Ovary (tissue), 9 donors: ENCODE results near the gene TOMM34. TPM values are rescaled to one million over a fixed set of nuclear protein-coding genes. Genes with fewer than 3 reads are reported as not detected.

ENCODE experiments used
- DNase-seq, 5 donors: peaks; one replicate each; pipeline ENCODE4 v3.0.0-alpha.2; 2019 to 2020
- H3K27ac ChIP-seq, 2 donors: fragments of 200-600 bp; one replicate each; pipeline versions ENCODE4 v1.5.1 to v1.8.0; 2019 to 2022
- H3K27me3 ChIP-seq: fragments of 200-600 bp; one replicate; pipeline ENCODE4 v1.8.0; 2022
- H3K36me3 ChIP-seq: fragments of 200-600 bp; sonication (generic); one replicate; pipeline ENCODE4 v1.5.1; 2019
- H3K4me1 ChIP-seq: one replicate; pipeline ENCODE4 v1.8.1; 2013; ENCODE audit warnings: mild to moderate bottlenecking, moderate library complexity; ENCODE audit not compliant: insufficient read depth
- H3K4me3 ChIP-seq: fragments of 200-600 bp; sonication (generic); one replicate; pipeline ENCODE4 v1.5.1; 2017
- H3K9me3 ChIP-seq, 2 donors: fragments of 200-600 bp in 1 of 2; sonication (generic) in 1 of 2; one replicate each; pipeline versions ENCODE4 v1.5.1 to v1.8.1; 2013 to 2019; ENCODE audit warnings: mild to moderate bottlenecking in 1 of 2, moderate library complexity in 1 of 2
- EP300 ChIP-seq: sonication (generic); formaldehyde crosslinking; IDR thresholded peaks from one replicate; pipeline ENCODE4 v1.6.1; 2017; ENCODE audit warnings: antibody characterized with exemption
- POLR2A ChIP-seq: fragments of 450-650 bp; IDR thresholded peaks from one replicate; pipeline ENCODE4 v1.6.1; 2017; ENCODE audit warnings: antibody characterized with exemption, mild to moderate bottlenecking, moderate library complexity
- WGBS, 3 donors: extraction: QIAGEN DNeasy Blood & Tissue Kit in 1 of 3; methylation state at CpG; one replicate each; pipeline versions ENCODE4 v1.1.5 to v1.1.7; 2013 to 2017; 5-methylcytosine and 5-hydroxymethylcytosine counted together
- intact Hi-C, 4 donors: fragments of 100-400 bp; cut with DNase I; formaldehyde crosslinking; loops; one replicate each; pipeline versions ENCODE4 v1.11.0 to v1.15.1; 2022 to 2023
- polyA plus RNA-seq, 2 donors: library from polyadenylated mRNA; stranded (reverse); fragments of 200-250 nt in 1 of 2; fragments of 350-450 nt in 1 of 2; fragmentation: Illumina TruSeq in 1 of 2; extraction: RNeasy Lipid Tissue Mini Kit (QIAGEN cat#74804) in 1 of 2; gene quantifications; one replicate each; pipeline ENCODE4 v1.2.3, GENCODE V29; 2013 to 2014
- total RNA-seq, 7 donors: library from RNA; depleted of rRNA in 2 of 7; stranded (reverse); fragments of >200 nt in 2 of 7; fragmentation: NEBNext Ultra II Directional in 3 of 7; extraction: Animal tissue kit (Norgen Biotek cat#: 25700) in 3 of 7; gene quantifications; one replicate each; pipeline versions ENCODE4 v1.1.0 to v1.2.4, GENCODE V29; 2016 to 2023
- TF ChIP-seq, protein P1 (sequence below), 3 donors: fragments of 450-650 bp in 2 of 3; fragments of 200-600 bp in 1 of 3; IDR thresholded peaks; one replicate each; pipeline versions ENCODE4 v1.5.1 to v1.8.0; 2016 to 2022; ENCODE audit warnings: antibody characterized with exemption in 3 of 3, mild to moderate bottlenecking in 1 of 3
- donor health status: DM: no; HTN: no; CAD: no; lungs with moderate emphysema.
- donor health status: DM: no; HTN: no; CAD: no.
- donor health status: Bipolar disorder and iron deficiency.
- donor health status: DM: yes; HTN: yes; CAD: no.
- donor health status: DM: no; HTN: no; CAD: no.
- donor health status: DM: yes; HTN: yes; CAD: no.

Gene TOMM34
- total and polyA plus RNA-seq, 9 donors = 12.3 to 60.7 (median 26.2) TPM

- DNase-seq = no peak
- Histone ChIP-seq H3K36me3 (no peaks in the 10 kb centered on the region), H3K9me3 (no peaks in the 10 kb centered on the region), H3K27ac (no peak overlapping the region), H3K4me1 (peaks cover 9% of the 10 kb centered on the region), H3K27me3 (no peaks in the 10 kb centered on the region), H3K4me3 (no peak overlapping the region)
- TF ChIP-seq POLR2A = no peak
- no peak for TF ChIP-seq EP300
- TF ChIP-seq, protein P1, sequence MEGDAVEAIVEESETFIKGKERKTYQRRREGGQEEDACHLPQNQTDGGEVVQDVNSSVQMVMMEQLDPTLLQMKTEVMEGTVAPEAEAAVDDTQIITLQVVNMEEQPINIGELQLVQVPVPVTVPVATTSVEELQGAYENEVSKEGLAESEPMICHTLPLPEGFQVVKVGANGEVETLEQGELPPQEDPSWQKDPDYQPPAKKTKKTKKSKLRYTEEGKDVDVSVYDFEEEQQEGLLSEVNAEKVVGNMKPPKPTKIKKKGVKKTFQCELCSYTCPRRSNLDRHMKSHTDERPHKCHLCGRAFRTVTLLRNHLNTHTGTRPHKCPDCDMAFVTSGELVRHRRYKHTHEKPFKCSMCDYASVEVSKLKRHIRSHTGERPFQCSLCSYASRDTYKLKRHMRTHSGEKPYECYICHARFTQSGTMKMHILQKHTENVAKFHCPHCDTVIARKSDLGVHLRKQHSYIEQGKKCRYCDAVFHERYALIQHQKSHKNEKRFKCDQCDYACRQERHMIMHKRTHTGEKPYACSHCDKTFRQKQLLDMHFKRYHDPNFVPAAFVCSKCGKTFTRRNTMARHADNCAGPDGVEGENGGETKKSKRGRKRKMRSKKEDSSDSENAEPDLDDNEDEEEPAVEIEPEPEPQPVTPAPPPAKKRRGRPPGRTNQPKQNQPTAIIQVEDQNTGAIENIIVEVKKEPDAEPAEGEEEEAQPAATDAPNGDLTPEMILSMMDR (IDR thresholded peaks at IDR 0.05) = no peak
- intact Hi-C loops = loop anchor here in 2 of 4 donors (10.0 kb wide), 2 partner anchors 207 to 217 kb away; partner anchors contain the start of gene KCNK15 (in 1 of the 2)
- 71 to 84% (median 82%) methylated on average over 3 of the region's 3 CpGs for WGBS, 3 donors
Observed at GRCh38 chr20:44961870-44962267, 1.7 kb upstream of the TOMM34 start.

- no peaks in the 10 kb centered on the region for H3K9me3 ChIP-seq
- no peak overlapping the region for H3K4me3 ChIP-seq
- H3K27ac ChIP-seq = peak overlapping the region in 1 of 2 donors; percentile 50
- peaks cover 8% of the 10 kb centered on the region for H3K4me1 ChIP-seq
- DNase-seq = no peak
- intact Hi-C loops = loop anchor here in 2 of 4 donors (10.0 kb wide), 2 partner anchors 206 to 216 kb away; partner anchors contain the start of gene KCNK15 (in 1 of the 2)
- 48 to 57% (median 49%) methylated on average over 4 of the region's 4 CpGs for WGBS, 3 donors
- H3K36me3 ChIP-seq = no peaks in the 10 kb centered on the region
- TF ChIP-seq EP300 (no peak), POLR2A (no peak)
- TF ChIP-seq, protein P1 (IDR thresholded peaks at IDR 0.05) = no peak
- no peaks in the 10 kb centered on the region for H3K27me3 ChIP-seq
Observed at GRCh38 chr20:44961011-44961869, 1.0 kb upstream of the TOMM34 start.

GRCh38 chr20:44959638-44960102 lies 527 bp downstream of the TOMM34 start:
- intact Hi-C loops = loop anchor here in 2 of 4 donors (10.0 kb wide), 3 partner anchors 75 to 215 kb away; partner anchors contain the start of genes KCNK15 (in 1 of the 2) and YWHAB (in 1 of the 2)
- H3K4me3 ChIP-seq = peak overlapping the region; percentile 76
- H3K27me3 ChIP-seq = no peaks in the 10 kb centered on the region
- 3 to 6% (median 4%) methylated on average over 13 of the region's 13 CpGs for WGBS, 3 donors
- peak overlapping the region in 1 of 2 donors; percentile 50 for H3K27ac ChIP-seq
- DNase-seq = peak in 2 of 5 donors; percentile 18 to 33
- H3K36me3 ChIP-seq = no peaks in the 10 kb centered on the region
- H3K4me1 ChIP-seq = peaks cover 7% of the 10 kb centered on the region
- no peaks in the 10 kb centered on the region for H3K9me3 ChIP-seq
- TF ChIP-seq POLR2A (no peak), EP300 (no peak)
- TF ChIP-seq, protein P1 (IDR thresholded peaks at IDR 0.05) = no peak

GRCh38 chr20:44959082-44959637 lies 1.0 kb downstream of the TOMM34 start:
- DNase-seq = no peak
- peak overlapping the region; percentile 76 for H3K4me3 ChIP-seq
- no peaks in the 10 kb centered on the region for H3K36me3 ChIP-seq
- no peaks in the 10 kb centered on the region for H3K27me3 ChIP-seq
- no peaks in the 10 kb centered on the region for H3K9me3 ChIP-seq
- intact Hi-C loops = loop anchor here in 1 of 4 donors (10.0 kb wide), 1 partner anchor 74 kb away; the partner anchor contains the start of gene YWHAB
- 17 to 29% (median 25%) methylated on average over 8 of the region's 8 CpGs for WGBS, 3 donors
- no peak overlapping the region for H3K27ac ChIP-seq
- peaks cover 7% of the 10 kb centered on the region for H3K4me1 ChIP-seq
- TF ChIP-seq POLR2A = no peak
- TF ChIP-seq, protein P1 (IDR thresholded peaks at IDR 0.05) = no peak
- no peak for TF ChIP-seq EP300
